ENCODE data around the gene XIRP2.
"Not testable (repeated sequence)": the region's sequence is repeated elsewhere in the genome, so short reads cannot be mapped to it uniquely, and the experiment has no call there.

Gene XIRP2

GRCh38 chr2:166934817-166935216, 46.5 kb downstream of the XIRP2 start:
- DNase-seq, result no peak

DNA sequence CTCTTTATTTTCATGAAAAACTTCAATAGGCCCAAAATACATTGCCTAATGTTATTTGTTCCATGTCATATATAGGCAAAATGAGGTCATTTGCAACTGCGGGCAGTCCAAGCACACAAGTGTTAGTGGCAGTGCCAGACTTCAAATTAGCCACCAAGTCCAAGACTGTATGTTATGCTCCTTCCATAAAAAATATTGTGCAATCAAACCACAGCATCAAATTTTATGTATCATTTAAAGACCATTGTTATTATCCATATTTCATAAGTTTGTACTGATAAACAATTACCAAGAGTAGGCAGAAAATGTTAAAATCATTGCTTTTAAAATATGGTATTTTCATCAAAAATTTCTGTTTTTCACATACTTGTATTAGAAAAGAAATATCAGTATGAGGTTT, 54.1 kb downstream of the XIRP2 start:
- no peak for DNase-seq

DNA sequence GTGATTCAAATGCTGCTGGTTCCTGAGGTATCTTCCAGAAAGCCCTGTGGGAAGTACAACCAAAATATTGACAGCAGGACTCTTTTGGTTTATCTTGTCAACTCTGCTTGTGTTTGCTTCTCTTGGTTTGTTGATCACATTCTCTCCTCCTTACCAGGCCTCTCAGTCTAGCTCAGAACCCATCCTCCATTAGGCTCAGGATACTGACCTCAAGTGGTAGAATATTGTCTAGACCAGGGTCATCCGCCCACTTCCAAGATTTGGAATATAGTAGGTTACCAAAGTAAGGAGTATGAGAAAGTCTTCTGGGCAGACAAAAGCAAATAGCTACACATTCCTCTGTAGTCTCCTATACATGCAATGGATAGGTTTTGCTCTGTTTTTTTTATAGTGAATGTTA, 56.6 kb downstream of the XIRP2 start:
- DNase-seq, result no peak

- no peak for DNase-seq
Measured at GRCh38 chr2:166957686-166958085, 69.4 kb downstream of the XIRP2 start.

DNA sequence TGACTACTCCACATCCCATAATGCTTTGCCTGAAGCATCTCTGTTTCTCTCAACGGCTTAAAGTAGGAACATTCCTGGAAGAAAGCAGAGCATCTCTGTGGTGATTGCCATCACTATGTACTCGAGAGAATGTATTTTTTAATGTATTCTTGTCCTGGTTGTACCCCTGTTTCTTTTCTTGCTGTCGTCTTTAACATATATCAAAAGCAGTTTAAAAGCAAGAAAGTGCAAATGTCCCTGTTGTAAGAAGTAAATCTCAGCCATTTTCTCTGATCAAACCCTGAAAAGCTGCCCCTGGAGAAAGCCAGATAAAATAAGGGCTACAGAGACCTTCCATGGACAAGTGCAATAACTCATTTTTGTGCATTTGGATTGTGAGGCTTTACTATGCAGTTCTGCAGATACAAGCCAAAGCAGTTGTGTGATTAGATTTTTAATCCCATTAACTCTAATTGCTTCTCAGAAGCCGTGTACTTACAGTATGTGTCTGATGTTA, 70.8 kb downstream of the XIRP2 start:
- no peak for DNase-seq

DNA sequence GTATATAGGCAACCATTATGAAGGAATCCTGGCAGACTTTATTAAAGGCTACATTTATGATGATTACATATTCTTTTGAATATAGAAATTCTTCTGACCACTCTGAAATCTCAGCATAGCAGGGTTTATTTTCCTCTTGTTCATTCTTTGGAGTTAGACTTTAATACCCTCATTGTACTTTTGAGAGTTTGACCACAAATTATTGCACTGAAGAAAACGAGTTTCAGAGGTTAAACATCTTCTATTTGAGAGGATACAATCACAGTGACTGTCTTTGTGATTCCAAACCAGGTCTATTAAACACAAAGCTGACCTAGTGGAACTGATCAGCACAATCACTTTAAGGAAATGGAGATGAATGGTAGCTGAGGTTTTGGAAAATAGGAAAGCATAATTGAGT, 71.3 kb downstream of the XIRP2 start:
- no peak for DNase-seq

GRCh38 chr2:166960702-166961270, 72.5 kb downstream of the XIRP2 start:
- no peak for DNase-seq

GRCh38 chr2:166961933-166962332, 73.7 kb downstream of the XIRP2 start:
- DNase-seq, result no peak

GRCh38 chr2:166969486-166969885, 81.2 kb downstream of the XIRP2 start:
- DNase-seq, result no peak

- DNase-seq, result no peak
Measured at GRCh38 chr2:166972002-166972401, 83.7 kb downstream of the XIRP2 start.

DNA sequence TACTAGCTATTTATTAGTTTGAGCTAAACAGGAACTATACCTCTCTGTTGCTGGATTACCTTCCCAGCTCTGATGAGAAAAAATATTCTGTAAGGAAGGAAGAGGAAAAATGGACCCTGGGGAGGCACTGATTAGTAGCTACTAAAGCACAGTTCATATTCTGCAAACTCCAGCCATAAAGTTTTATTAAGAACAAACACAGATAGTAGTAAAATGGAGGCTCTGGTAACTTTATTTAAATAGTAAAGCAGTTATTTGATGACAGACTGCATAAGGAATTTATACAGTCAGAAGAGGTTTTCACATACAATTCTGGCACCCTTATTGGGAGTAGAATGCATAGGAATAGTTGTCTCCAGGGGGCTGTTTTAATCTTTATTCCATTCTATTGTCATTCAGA, 84.1 kb downstream of the XIRP2 start:
- DNase-seq, result no peak

GRCh38 chr2:166984188-166984587, 95.9 kb downstream of the XIRP2 start:
- no peak for DNase-seq

GRCh38 chr2:166984797-166985196, 96.5 kb downstream of the XIRP2 start:
- no peak for DNase-seq

DNA sequence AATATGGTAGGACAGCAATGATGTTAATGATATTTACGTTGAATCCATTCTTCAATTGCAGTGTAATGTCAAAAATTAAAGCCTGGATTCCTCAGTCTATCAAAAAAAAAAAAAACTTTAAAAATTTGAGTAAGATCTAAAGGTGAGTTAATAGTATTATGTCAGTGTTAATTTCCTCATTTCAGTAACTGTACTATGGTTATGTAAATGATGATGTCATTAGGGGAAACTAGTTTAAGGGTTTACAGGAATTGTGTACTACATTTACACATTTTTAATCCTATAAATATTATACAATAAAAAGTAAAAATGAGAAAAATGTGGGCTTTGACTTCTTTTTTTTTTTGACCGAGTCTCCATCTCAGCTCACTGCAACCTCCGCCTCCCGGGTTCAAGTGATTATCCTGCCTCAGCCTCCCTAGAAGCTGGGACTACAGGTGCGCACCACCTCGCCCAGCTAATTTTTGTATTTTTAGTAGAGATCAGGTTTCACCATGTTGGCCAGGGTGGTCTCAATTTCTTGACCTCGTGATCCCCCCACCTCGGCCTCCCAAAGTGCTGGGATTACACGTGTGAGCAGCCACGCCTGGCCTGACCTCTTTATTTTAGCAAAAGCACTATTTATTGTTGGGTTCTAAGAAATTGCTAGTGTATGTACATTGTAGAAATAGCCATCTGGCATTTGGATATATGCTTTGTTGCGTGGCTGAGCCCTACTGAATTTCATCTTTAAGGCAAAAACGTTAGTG, 106.5 kb downstream of the XIRP2 start:
- DNase-seq, result no peak

DNA sequence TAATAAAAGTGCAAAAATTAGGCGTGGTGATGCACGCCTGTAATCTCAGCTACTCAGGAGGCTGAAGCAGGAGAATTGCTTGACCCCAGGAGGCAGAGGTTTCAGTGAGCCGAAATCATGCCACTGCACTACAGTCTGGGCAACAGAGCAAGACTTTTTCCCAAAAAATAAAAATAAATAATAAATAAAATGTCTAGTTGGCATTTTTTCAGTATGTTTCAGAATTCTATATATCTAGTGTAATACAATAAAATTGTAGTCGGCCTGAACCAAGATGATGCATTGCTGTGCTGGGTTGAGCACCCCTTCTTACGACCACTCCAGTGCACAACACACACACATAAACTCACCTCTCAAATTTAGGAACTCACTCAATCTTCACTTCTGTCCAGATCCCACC, 108.2 kb downstream of the XIRP2 start:
- DNase-seq, result no peak

DNA sequence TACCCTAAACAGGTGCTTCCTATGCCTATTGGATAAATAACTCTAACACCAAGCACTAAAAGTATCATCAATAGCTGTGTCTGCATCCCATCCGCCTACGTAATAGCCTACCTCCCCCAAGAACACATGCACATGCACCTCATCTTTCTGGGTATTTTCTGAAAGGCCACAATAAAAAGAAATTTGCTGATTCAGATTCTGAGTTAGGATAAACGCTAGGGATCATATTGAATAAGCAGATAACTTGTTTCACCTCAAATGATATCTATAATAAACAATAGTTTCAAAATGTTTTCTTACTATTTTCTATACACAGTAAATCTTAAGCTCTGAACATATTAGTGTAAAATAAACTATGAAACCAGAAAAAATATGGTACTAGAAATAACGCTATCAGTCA, 112.9 kb downstream of the XIRP2 start:
- DNase-seq, result no peak

- no peak for DNase-seq
Measured at GRCh38 chr2:167005096-167005495, 116.8 kb downstream of the XIRP2 start.

DNA sequence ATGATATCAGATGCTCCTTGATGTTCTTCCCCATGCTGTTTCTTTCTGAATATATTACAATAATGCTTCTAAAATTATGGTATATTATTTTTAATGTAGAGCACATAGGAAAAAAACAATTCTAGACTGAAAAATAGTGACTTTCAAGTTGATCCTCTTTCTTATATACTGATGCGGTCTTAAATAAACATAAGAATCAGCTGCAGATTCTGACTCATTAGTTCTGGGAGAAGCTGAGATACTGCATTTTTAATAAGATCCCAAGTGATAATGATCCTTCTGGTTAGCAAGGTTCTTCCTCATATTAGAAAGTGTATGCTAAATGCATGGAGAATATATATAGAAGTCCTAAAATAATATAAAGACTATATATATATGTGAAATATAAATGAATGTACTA, 124.9 kb downstream of the XIRP2 start:
- DNase-seq, result no peak

GRCh38 chr2:167015806-167016205, 127.5 kb downstream of the XIRP2 start:
- DNase-seq, result no peak

DNA sequence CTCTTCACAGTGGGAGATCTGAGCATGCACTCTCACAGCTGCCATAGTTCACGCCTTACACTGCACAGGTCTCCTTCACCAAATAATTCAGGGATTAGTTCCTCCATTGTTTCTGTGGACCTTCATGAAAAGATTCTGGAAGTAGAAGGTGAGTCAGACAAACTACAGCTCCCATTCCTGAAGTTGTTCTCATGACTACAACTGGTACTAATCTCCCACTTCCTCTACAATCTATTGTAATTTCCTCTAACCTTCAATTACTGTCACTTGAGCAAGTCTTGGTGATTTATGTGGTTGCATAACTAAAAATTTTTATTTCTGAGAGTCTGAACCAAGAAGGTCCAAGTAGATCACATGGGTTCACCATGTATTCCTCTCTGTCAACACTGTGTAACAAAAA, 128.7 kb downstream of the XIRP2 start:
- DNase-seq, result no peak

DNA sequence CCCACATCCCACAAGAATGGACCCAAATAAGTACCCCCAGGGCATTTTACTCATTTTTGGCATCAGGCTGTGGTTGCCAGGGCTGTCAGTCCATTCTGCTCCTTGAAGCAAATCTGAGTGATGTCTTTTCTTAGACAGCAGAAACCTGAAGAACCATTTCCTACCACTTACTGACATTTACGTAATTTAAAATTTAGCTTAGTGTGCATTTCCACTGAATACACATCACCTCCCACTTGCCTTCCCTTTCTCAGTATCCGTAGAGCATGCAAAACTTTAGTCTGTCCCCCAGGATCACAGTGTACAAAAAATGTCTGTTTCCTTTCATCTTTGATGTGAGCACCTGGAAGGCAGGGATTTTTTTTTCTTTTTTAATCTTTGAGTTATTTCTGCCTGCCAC, 130.3 kb downstream of the XIRP2 start:
- DNase-seq, result no peak

- no peak for DNase-seq
Measured at GRCh38 chr2:167028503-167028902, 140.2 kb downstream of the XIRP2 start.

DNA sequence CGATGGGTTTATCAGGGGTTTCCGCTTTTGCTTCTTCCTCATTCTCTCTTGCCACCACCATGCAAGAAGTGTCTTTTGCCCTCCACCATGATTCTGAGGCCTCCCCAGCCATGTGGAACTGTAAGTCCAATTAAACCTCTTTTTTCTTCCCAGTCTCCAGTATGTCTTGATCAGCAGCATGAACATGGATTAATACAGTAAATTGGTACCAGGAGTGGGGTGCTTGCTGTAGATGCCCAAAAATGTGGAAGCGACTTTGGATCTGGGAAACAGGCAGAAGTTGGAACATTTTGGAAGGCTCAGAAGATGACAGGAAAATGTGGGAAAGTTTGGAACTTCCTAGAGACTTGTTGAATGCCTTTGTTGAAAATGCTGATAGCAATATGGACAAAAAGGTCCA, 146.7 kb downstream of the XIRP2 start:
- not testable (repeated sequence) for DNase-seq

DNA sequence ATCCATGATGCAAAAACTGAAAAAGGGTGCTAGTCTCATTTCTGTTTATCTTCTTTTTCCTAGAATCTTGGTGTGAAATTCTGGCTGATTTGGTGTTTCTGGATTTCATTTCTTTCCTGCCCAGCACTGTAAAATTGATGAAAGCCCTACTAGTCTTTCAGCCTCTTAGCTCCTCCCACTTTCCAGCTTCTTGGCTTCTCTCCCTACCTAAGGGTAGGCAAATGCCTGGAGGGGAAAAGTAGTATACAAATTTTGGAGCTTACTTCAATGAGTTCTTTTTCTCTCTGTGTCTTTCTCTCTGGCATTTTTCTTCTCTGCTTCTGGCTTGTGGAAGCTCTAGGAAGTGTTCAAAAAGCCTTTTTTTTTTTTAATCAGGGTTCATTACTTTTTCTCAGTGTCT, 160.5 kb downstream of the XIRP2 start:
- DNase-seq, result no peak

- no peak for DNase-seq
Measured at GRCh38 chr2:167049659-167050058, 161.4 kb downstream of the XIRP2 start.
